ENCODE measurements around the gene ARID2. TPM values are rescaled to one million over a fixed set of nuclear protein-coding genes. Genes with fewer than 3 reads are reported as not detected.

ARID2 gene
- total and polyA plus RNA-seq, 8 donors: 29.2 to 42.6 (median 34.1) TPM

DNA sequence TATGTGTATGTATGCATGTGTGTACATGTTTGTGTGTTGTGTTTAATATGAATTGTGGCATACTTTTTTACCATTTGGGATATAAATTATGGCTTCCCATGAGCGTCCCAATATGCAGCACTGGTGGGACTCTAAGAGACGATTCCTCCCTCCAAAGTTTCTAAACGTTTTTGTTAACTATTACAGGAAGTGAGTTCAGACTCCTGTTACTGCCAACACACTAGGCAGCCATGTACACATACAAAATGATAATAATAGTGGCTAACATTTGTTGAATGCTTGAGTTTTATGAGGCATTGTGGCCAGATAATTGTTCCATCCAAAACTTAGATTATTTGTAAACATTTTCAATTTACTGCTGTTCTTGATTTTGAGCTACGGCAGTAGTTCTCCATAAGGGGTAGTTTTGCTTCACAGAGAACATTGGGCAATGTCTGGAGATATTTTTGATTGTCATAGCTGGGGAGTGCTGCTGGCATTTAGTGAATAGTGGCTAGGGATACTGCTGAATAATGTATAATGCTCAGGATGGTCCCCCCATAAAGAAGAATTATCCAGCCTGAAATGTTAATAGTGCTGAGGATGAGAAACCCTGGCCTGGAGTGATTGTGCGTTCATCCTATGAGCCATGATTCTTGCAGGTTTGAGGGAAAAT is 45.1 kb downstream of the ARID2 start:
- no peak for DNase-seq
- no peaks in the 10 kb centered on the region for H3K36me3 ChIP-seq
- intact Hi-C loops (cut with DNase I): no loop called here
- TF ChIP-seq, protein P1, sequence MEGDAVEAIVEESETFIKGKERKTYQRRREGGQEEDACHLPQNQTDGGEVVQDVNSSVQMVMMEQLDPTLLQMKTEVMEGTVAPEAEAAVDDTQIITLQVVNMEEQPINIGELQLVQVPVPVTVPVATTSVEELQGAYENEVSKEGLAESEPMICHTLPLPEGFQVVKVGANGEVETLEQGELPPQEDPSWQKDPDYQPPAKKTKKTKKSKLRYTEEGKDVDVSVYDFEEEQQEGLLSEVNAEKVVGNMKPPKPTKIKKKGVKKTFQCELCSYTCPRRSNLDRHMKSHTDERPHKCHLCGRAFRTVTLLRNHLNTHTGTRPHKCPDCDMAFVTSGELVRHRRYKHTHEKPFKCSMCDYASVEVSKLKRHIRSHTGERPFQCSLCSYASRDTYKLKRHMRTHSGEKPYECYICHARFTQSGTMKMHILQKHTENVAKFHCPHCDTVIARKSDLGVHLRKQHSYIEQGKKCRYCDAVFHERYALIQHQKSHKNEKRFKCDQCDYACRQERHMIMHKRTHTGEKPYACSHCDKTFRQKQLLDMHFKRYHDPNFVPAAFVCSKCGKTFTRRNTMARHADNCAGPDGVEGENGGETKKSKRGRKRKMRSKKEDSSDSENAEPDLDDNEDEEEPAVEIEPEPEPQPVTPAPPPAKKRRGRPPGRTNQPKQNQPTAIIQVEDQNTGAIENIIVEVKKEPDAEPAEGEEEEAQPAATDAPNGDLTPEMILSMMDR (IDR thresholded peaks at IDR 0.05): no peak
- H3K9me3 ChIP-seq: no peaks in the 10 kb centered on the region
- no peak for ATAC-seq
- H3K27ac ChIP-seq: peak overlapping the region in 1 of 2 donors; percentile 16
- H3K4me1 ChIP-seq: peaks cover 11 to 22% of the 10 kb centered on the region in 2 donors
- no peak overlapping the region for H3K4me3 ChIP-seq
- no peaks in the 10 kb centered on the region for H3K27me3 ChIP-seq

DNA sequence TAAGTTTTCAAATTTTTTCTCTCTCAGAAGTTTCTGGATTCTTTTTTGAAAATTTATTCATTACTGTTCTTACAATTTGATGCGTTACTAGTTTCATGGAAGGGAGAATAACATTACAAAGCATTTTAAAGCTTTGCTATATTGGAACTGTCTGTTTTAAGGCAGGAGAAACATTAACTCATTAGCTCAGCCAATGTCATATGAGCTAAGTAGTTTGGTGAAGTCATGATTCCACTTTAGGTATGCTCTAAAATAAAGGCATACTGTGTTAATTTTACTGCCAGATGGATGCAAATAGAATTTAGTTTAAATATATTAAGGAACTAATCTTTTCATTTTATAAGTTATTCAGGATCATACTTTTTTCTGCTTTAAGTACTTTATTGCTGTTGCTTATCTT is 46.0 kb downstream of the ARID2 start:
- TF ChIP-seq, protein P1 (IDR thresholded peaks at IDR 0.05): no peak
- DNase-seq (no peak), ATAC-seq (no peak)
- Histone ChIP-seq H3K9me3 (no peaks in the 10 kb centered on the region), H3K27ac (no peak overlapping the region), H3K36me3 (no peaks in the 10 kb centered on the region), H3K27me3 (no peaks in the 10 kb centered on the region), H3K4me1 (peaks cover 11 to 22% of the 10 kb centered on the region in 2 donors), H3K4me3 (no peak overlapping the region)
- intact Hi-C loops (cut with DNase I): no loop called here

DNA sequence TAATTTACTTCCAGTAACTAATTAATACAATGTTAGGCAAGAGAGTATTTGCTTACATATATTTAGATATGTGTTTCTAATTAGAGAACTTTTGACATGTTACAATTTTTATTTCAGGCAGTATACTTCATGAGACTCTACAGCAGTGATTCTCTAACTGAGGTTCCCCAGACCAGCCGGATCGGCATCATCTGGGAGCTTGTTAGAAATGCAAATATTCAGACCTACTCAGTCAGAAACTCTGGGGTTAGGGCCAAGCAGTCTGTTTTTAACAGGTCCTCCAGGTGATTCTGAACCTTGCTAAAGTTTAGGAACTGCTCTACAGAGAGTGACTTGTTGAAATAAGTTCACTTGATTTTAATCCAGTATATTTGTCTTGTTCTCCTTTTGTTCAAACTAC is 46.5 kb downstream of the ARID2 start:
- intact Hi-C loops (cut with DNase I): no loop called here
- H3K9me3 ChIP-seq: no peaks in the 10 kb centered on the region
- no peak overlapping the region for H3K4me3 ChIP-seq
- peaks cover 11 to 22% of the 10 kb centered on the region in 2 donors for H3K4me1 ChIP-seq
- ATAC-seq: peak; percentile 80
- no peaks in the 10 kb centered on the region for H3K36me3 ChIP-seq
- DNase-seq: no peak
- H3K27me3 ChIP-seq: no peaks in the 10 kb centered on the region
- TF ChIP-seq, protein P1 (IDR thresholded peaks at IDR 0.05): no peak
- H3K27ac ChIP-seq: no peak overlapping the region

DNA sequence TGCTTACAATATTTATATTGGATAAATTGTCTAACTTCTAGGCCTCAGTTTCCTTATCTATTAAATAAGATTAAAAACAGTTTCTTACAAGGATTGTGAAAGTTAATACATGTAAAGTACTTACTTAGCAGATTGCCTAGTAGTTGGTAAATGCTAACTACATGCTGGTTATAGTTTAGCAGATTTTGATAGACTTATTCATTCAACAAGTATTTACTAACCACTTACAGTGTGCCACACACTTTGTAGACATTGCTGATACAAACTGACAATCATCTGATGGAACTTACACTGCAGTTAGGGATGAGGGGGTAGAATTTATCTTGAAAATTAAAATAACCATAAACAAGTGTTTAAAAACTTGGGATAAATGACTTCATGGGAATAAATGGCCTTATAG is 50.4 kb downstream of the ARID2 start:
- intact Hi-C loops (cut with DNase I): no loop called here
- no peaks in the 10 kb centered on the region for H3K36me3 ChIP-seq
- DNase-seq (no peak), ATAC-seq (no peak)
- H3K27me3 ChIP-seq: no peaks in the 10 kb centered on the region
- no peaks in the 10 kb centered on the region for H3K9me3 ChIP-seq
- TF ChIP-seq, protein P1 (IDR thresholded peaks at IDR 0.05): no peak
- H3K4me1 ChIP-seq: peaks cover 2 to 7% of the 10 kb centered on the region in 2 donors
- H3K27ac ChIP-seq: no peak overlapping the region
- no peak overlapping the region for H3K4me3 ChIP-seq

DNA sequence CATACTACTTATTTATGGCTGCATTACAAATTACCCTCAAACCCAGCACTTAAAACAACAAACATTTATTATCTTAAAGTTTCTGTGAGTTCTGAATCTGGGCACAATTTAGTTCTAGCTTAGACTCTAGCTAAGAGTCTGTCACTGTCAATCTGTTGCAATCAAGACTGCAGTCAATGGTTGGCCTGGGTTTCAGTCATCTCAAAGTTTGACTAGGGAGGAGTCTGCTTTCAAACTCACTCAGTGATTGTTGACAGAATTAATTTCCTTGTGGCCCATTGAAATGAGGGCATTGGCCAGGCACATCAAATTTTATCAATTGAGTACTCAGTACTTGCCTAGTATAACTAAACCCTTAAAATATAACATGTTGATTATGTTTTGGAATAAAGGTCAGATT is 51.6 kb downstream of the ARID2 start:
- Histone ChIP-seq H3K4me3 (no peak overlapping the region), H3K27ac (no peak overlapping the region), H3K9me3 (no peaks in the 10 kb centered on the region), H3K36me3 (no peaks in the 10 kb centered on the region), H3K4me1 (peaks cover 0 to 4% of the 10 kb centered on the region in 2 donors), H3K27me3 (no peaks in the 10 kb centered on the region)
- intact Hi-C loops (cut with DNase I): no loop called here
- ATAC-seq: no peak
- TF ChIP-seq, protein P1 (IDR thresholded peaks at IDR 0.05): no peak
- no peak for DNase-seq
